Inflammatory macrophage treated with lipopolysaccharide for 4 hours (primary cell): ENCODE results near the gene TMEM198.

Source experiments
- DNase-seq: peaks from one replicate; pipeline ENCODE4 v3.0.0-alpha.2; 2020

The TMEM198 gene

GRCh38 chr2:219526320-219527075, 17.3 kb upstream of the TMEM198 start:
- no peak for DNase-seq

GRCh38 chr2:219527076-219527394, 16.8 kb upstream of the TMEM198 start:
- no peak for DNase-seq

- DNase-seq, result no peak
Observed at GRCh38 chr2:219527472-219527871, 16.4 kb upstream of the TMEM198 start.

GRCh38 chr2:219530048-219530963, 13.5 kb upstream of the TMEM198 start:
- DNase-seq, result peak; percentile 82

GRCh38 chr2:219531639-219532377, 12.0 kb upstream of the TMEM198 start:
- no peak for DNase-seq

GRCh38 chr2:219532378-219532649, 11.5 kb upstream of the TMEM198 start:
- DNase-seq, result no peak

- DNase-seq, result no peak
Observed at GRCh38 chr2:219533930-219534661, 9.7 kb upstream of the TMEM198 start.

GRCh38 chr2:219536425-219536824, 7.4 kb upstream of the TMEM198 start:
- no peak for DNase-seq

GRCh38 chr2:219536967-219537366, 6.9 kb upstream of the TMEM198 start:
- DNase-seq, result no peak

- no peak for DNase-seq
Observed at GRCh38 chr2:219537657-219538488, 6.0 kb upstream of the TMEM198 start.

- DNase-seq, result no peak
Observed at GRCh38 chr2:219538504-219538951, 5.3 kb upstream of the TMEM198 start.

- no peak for DNase-seq
Observed at GRCh38 chr2:219538956-219539788, 4.7 kb upstream of the TMEM198 start.

GRCh38 chr2:219539926-219540678, 3.7 kb upstream of the TMEM198 start:
- DNase-seq, result no peak

- DNase-seq, result no peak
Observed at GRCh38 chr2:219540784-219541504, 2.9 kb upstream of the TMEM198 start.

GRCh38 chr2:219541611-219542180, 2.1 kb upstream of the TMEM198 start:
- DNase-seq, result peak; percentile 52

GRCh38 chr2:219542931-219543595, 765 bp upstream of the TMEM198 start:
- no peak for DNase-seq

GRCh38 chr2:219544567-219544966, 739 bp downstream of the TMEM198 start:
- no peak for DNase-seq

- DNase-seq, result no peak
Observed at GRCh38 chr2:219545295-219545942, 1.6 kb downstream of the TMEM198 start.
